ENCODE results near the gene TBATA.

- TF ChIP-seq CTCF (IDR thresholded peaks at IDR 0.05) (no peak), POLR2A (IDR thresholded peaks at IDR 0.05) (no peak), POLR2AphosphoS5 (IDR thresholded peaks at IDR 0.05; ENCODE audit: insufficient read depth in 1 of 2, low read depth in 1 of 2) (no peak)
These were observed 2.2 kb downstream of the TBATA start for GRCh38 chr10:70782746-70783680.
